Endometrial microvascular endothelial cells (primary cell): ENCODE measurements around the gene ANKFY1. TPM values are rescaled to one million over a fixed set of nuclear protein-coding genes. Genes with fewer than 3 reads are reported as not detected.
"Not testable (repeated sequence)": the region's sequence is repeated elsewhere in the genome, so short reads cannot be mapped to it uniquely, and the experiment has no call there.

Experiments
- in situ Hi-C: cut with HindIII; loops from 2 replicates; pipeline ENCODE4 v1.10.0; 2017; ENCODE audit warnings: low sequenced_read_pairs, low pct_unique_long_range_greater_than_20kb; ENCODE audit errors: inconsistent ontology term
- total RNA-seq: library from RNA; depleted of rRNA; stranded (reverse); fragments of >200 nt; gene quantifications from one replicate; pipeline ENCODE4 v1.2.3, GENCODE V29; 2015; ENCODE audit errors: inconsistent ontology term

The ANKFY1 gene
- total RNA-seq, 1 donor from 2014 or later = 20.7 TPM

GRCh38 chr17:4267402-4267801 lies 3.6 kb upstream of the ANKFY1 start:
- in situ Hi-C loops = no loop called here

- in situ Hi-C loops = no loop called here
These were observed 2.8 kb upstream of the ANKFY1 start for GRCh38 chr17:4266550-4266949.

- in situ Hi-C loops = no loop called here
These were observed 1.1 kb downstream of the ANKFY1 start for GRCh38 chr17:4262703-4263102.

GRCh38 chr17:4261452-4261851 lies 2.3 kb downstream of the ANKFY1 start:
- in situ Hi-C loops = no loop called here

GRCh38 chr17:4258867-4259266 lies 4.9 kb downstream of the ANKFY1 start:
- in situ Hi-C loops = no loop called here

GRCh38 chr17:4256952-4257351 lies 6.8 kb downstream of the ANKFY1 start:
- in situ Hi-C loops = no loop called here

GRCh38 chr17:4255271-4255670 lies 8.5 kb downstream of the ANKFY1 start:
- in situ Hi-C loops = not testable (repeated sequence)

GRCh38 chr17:4250887-4251286 lies 12.9 kb downstream of the ANKFY1 start:
- in situ Hi-C loops = no loop called here

GRCh38 chr17:4249452-4250029 lies 14.2 kb downstream of the ANKFY1 start:
- in situ Hi-C loops = no loop called here

GRCh38 chr17:4248504-4249277 lies 15.1 kb downstream of the ANKFY1 start:
- in situ Hi-C loops = no loop called here

GRCh38 chr17:4247971-4248388 lies 15.8 kb downstream of the ANKFY1 start:
- in situ Hi-C loops = no loop called here

- in situ Hi-C loops = no loop called here
These were observed 16.3 kb downstream of the ANKFY1 start for GRCh38 chr17:4247361-4247970.

- in situ Hi-C loops = no loop called here
These were observed 17.1 kb downstream of the ANKFY1 start for GRCh38 chr17:4246674-4247073.

GRCh38 chr17:4241535-4241934 lies 22.2 kb downstream of the ANKFY1 start:
- in situ Hi-C loops = no loop called here

GRCh38 chr17:4236456-4236855 lies 27.3 kb downstream of the ANKFY1 start:
- in situ Hi-C loops = no loop called here

- in situ Hi-C loops = no loop called here
These were observed 28.2 kb downstream of the ANKFY1 start for GRCh38 chr17:4235372-4236279.

GRCh38 chr17:4234401-4234800 lies 29.4 kb downstream of the ANKFY1 start:
- in situ Hi-C loops = no loop called here

- in situ Hi-C loops = no loop called here
These were observed 30.0 kb downstream of the ANKFY1 start for GRCh38 chr17:4233668-4234258.
